Embryonic facial prominence (tissue), 1 donor: ENCODE results near the gene TANC1.

Experiments
- DNase-seq: peaks from one replicate; pipeline ENCODE4 v3.0.0-alpha.2; 2016; ENCODE audit errors: extremely low spot score

Gene TANC1

GRCh38 chr2:159196393-159196925, 228.0 kb downstream of the TANC1 start:
- DNase-seq = no peak

DNA sequence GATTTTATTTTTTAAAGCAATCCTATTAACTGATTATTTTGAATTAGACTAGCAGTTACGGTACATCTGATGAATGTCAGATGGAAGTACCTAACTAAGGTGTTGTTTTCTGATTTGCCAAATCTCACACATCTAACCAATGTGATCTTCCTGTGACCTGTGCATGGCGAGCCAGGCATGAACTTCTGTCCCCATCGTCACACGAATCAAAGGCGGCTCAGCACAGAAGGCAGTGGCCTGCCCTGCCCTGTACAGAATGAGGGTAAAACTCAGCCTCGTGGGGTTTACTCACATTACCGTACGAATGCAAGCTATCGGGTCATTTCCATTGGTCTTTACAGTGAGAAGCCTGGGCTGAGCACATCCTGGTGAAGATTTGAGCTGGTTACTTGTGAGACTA, 230.8 kb downstream of the TANC1 start:
- no peak for DNase-seq

DNA sequence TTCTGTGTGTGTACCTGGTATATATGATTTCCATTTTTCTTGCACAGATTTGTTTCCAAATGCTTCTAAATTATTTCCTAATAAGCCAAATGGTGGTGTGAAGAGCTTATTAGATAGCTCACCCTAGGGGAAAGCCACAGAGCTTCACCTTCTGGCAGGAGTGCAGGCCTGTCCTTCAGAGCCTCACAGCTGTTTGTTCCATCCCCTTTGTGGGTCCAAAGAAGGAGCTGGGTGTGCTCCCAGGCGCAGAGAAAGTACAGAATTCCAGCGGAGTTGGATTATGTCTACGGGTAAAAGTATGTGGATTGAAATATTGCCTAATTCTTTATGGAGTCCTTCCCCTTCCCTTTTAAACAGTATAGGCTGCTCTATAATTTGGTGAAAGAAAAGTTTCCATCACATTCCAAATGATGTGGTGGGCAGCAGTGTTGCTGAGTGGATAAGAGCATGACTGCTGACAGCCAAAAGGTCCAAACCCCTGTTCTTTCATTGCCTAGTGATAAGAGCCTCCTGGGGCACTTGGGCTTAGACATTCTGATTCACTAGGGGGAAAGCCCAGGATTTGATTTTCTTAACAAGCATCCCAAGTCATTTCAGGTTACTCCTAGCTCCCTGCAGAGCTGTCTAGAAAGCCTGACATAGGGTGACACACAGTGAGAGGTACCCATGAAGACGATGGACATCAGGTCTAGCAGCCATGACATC, 231.5 kb downstream of the TANC1 start:
- DNase-seq = no peak

GRCh38 chr2:159200498-159200897, 232.1 kb downstream of the TANC1 start:
- DNase-seq = no peak

DNA sequence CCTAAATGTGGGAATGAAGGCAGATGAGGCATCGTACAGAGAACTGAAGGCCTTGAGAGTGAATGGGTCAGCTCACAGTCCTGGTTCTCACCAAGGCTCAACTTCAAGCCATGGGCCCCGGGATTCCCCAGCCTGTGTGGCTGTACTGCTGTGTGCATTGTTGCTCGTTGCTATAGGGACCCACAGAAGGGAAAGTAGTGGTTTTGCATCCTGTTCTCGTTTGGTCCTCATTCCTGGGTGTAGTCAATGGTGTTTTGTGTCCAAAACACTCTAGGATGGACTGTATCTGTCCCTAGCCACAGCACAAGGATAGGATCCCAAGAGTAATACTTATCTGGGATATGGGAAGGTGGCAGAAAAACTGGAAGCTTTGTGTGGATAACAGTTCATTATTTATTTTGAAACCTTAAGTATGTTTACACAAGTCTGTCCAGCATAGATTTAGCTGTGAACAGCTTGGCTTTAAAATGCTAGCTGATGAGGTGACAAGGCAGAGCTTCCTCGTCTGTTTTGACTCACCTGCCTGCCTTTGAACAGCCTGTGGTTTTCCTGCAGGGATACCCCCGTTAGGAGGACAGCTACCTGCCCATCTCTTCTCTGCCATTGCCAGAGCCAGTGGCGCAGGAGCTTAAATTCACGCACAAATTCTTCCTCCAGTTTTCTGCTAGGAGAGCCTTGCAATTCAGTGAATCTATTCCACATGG, 233.1 kb downstream of the TANC1 start:
- DNase-seq = no peak

GRCh38 chr2:159202568-159203071, 234.2 kb downstream of the TANC1 start:
- no peak for DNase-seq

DNA sequence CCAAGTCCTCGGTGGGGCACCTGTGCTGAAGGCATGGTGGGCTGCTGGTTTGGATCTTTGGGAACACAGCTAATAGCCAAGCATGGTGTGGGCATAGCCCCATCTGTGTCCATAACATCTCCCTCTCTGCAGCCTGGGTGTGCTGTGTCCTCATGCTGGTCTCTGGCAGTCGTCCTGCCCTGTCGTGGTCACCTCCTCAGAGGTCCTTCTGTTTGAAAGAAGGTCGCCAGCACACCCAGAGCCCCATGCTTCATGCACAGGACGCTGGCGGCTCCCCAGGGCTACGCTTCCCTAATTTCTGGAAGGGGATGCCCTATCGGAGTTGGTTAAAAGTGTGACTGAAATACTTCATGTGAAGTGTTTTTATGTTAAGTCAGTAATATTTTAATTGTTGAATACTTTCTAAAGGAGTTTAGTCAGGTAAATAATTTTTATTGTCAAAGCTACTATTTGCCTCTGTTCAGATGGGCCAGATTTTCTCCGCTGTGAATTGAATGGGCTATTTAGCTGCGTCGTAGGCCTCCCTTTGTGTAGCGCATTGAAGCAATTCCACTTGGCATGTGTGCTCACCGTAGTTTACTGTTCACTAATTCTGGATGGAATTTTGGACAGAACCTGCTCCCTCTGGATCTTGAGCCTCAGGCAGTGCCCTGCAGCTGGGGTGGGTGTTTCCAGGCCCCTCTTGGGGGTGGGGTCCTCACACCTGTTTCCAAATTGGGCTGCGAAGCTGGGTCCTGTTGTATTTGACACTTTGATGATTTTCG, 236.1 kb downstream of the TANC1 start:
- DNase-seq = no peak

GRCh38 chr2:159206736-159207380, 238.4 kb downstream of the TANC1 start:
- DNase-seq = no peak

DNA sequence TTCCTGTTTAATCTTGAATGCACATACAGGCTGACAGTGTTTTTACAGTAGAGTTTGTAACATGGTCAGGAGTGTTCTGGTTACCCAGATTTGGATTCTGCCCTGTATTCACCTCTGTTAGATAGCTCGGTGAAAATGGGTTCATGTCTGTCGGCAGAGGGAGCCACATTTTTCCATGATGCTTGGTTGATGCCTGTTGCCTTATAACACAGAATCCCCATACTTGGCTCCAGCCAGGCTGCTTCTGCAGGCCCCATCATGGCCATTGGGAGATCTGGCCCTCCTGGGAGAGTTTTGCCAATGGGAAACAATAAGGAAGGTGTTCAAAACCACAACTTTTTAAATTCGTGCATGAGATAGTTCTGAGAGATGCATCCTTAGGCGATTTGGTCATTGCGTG, 240.0 kb downstream of the TANC1 start:
- DNase-seq = no peak

DNA sequence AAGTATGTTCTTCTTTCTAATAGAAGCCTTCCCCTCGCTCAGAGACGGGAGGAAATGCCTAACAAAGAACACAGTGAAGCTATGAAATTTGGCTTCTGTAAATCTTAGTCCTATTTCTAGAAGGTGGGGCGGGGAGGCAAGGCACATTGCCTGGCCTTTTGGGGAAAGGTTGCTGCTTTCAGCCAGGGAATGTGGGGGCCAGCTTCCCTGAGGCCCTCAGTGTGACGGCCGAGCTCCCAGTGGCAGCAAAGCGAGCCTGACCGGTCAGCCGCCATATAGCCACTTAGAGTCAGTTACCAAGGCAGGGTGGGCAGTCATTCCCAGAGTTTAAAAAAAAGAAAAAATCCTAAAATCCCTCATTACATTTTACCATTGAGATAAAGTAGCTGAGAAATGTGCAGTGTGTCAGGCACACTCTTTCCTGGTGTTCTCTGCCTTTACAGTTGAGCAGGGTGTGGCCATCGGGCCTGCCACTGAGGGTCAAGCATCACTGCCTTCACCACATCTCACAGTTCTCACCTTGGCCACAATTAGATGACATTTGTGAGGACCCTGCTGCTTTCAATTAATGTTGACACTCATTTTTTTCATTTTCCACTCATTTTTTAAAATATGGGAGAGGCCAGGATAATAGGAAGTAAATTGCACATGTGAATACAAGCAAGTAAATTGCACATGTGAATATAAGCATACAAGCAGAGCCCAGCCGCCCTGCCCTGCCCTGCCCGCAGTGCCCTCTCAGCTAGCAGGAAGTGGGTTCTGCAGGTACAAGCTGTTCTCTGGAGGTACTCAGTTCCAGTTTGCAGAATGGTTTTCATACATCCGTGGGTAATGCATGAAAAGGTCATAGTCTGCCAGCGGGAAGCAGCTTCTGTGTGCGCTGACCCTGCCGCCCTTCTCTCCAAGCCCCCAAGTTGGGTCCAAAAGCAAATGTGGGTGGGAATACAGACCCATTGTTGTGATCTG, 241.2 kb downstream of the TANC1 start:
- DNase-seq = no peak

DNA sequence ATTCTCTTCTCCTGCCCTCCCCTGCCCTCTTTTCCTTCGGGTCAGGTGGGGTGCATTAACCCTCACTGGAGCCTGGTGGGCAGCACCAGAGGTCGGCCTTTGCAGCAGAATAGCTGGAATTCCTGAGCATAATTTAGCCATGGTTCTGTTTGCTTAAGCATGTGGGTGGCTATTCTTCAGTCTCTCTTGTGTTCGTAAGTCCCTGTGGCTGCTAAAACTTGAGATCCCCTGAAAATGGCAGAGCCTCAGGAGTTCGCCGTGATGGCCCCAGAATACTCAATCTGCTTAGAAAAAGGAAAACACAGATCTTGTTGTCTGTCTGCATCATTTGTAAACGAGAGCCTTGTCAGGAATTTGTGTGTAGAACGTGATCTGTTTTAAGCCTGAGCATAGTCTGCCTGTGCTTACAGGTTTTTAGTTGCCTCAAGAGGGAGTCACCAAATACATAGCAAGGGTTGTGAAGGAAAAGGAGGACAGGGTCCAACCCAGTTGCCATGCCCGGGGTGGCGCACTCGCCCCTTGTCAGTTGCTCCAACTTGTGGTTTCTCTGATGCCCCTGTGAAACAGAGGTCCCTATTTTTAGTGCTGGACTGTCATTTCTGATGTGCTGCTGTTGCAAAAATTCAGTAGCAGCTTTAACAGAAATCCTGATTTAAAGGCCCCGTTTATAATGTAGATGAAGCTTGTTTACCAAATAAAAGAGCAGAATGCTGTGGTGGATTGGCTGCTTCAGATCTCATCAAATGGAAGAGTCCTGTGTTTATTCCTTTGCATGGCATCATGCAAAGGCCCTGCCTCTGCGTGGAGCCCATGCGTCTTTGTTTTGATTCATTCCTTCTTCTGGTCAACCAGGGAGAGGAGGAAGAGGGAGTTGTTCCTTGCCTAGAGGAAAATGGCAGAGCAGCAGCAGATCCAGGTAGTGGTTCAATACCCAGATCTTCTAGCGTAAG, 243.3 kb downstream of the TANC1 start:
- DNase-seq = no peak

- no peak for DNase-seq
These were observed 244.9 kb downstream of the TANC1 start for GRCh38 chr2:159213296-159213695.

GRCh38 chr2:159214325-159214865, 246.0 kb downstream of the TANC1 start:
- no peak for DNase-seq

DNA sequence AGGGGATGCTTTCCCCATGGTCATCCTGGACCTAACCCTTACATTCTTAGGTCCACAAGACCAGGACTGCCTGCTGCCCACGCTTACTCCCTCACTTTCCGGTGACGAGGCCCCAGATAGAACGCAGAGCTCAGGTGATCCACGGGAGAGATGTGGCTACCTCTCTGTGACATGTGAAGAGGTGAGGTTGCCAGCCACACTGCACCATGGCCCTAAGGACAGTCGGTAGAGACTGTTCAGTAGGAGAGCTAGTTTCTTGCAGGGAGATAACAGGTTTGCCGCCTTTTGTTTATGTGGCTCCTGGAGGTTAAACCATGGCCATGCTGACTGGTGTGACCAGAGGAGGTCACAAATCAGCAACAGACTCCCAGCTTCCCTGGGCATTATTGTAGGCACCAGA, 246.7 kb downstream of the TANC1 start:
- DNase-seq = no peak

- DNase-seq = no peak
These were observed 249.2 kb downstream of the TANC1 start for GRCh38 chr2:159217676-159218075.

- no peak for DNase-seq
These were observed 249.9 kb downstream of the TANC1 start for GRCh38 chr2:159218389-159218788.

GRCh38 chr2:159219394-159219998, 251.1 kb downstream of the TANC1 start:
- no peak for DNase-seq

GRCh38 chr2:159224061-159224813, 255.8 kb downstream of the TANC1 start:
- DNase-seq = no peak
